GM19455 (cell line): ENCODE results near the gene CP.
"Not testable (repeated sequence)": the region's sequence is repeated elsewhere in the genome, so short reads cannot be mapped to it uniquely, and the experiment has no call there.

Experiments
- ATAC-seq: cut with Tn5 transposase; IDR thresholded peaks from one replicate; pipeline ENCODE4 v1.9.1; 2021; ENCODE audit not compliant: unreplicated experiment

The CP gene

DNA sequence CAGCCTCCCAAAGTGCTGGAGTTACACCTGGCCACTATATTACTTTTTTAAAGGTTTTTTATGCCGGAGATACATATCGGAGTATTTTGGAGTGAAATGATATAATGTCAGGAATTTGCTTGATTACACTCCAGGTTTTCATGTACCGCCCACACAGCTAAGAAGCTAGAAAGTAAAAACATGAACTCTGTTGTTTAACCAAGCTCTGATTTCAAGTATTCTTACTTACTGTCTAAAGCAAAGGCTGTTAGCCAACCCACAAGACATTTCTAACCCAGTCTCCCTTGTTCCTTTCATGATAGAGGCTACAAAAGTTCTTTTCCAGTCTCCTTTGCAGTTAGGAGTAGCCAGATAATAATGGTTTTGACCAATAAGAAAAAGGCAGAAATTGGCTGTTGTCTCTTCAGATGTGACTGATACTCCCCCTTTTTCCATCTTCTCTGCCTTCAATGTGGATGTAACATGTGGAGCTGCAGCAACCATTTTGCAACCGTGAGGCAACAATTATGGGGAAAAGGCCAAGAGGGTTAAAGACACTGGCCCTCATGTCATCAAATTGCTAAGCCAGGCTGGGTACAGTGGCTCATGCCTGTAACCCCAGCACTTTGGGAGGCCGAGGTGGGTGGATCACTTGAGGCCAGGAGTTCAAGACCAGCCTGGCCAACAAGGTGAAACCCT lies 6.1 kb upstream of the CP start:
- ATAC-seq, result no peak

DNA sequence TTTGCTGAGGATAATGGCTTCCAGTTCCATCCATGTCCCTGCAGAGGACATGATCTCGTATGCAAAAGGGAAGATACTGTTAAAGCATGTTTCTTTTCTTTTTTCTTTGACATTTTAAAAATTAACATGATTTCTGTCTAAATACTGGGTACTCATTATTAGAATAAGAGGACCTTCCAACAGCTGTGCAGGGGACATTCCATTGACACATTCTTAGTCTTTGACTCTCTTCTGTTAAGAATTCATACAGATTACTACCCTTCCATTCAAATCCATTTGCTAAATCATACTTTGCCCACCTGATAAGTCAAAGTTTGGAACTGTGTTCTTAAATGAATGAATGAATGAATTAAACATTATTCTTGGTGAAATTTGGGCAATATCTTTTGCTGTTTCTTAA lies 5.1 kb upstream of the CP start:
- ATAC-seq, result no peak

DNA sequence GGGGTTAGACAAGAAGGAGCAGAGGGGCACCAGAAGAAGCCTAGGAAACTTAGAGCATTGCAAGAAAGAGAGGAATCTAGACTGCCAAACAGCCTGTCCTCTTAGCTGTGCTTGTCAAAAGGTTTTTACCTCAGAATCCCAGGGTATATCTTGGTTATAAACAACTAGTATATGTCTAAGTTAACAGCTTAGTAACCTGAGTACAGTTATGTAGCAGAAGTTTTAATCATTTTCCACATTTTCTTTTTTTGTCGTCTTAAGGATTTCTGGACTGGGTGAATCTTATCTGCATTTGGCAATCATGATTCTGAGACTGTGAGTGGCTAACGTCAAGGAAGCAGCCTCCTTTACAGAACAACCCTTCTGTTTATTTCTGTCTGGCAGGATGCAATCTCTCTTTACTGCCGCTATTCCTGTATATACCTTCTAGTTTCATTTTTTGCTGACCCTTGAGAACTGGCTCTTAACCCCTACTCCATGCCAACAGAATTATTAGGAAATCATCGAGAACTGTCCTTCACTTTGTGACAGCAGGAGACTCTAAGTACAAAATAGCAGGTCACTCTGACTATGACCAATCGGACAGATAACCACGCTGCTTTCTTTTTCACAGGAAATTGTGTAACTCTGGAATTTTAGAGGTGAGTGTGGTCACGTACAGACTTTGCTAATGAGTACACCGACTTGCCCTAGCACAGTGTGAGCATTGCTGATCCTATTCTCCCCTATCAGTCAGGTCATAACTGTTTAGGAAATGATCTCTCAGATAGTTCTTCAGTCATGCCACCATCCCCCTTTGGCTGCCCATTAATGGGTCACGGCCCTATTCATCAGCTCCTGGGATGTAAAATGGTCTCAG lies 3.3 kb upstream of the CP start:
- peak; percentile 94 for ATAC-seq

DNA sequence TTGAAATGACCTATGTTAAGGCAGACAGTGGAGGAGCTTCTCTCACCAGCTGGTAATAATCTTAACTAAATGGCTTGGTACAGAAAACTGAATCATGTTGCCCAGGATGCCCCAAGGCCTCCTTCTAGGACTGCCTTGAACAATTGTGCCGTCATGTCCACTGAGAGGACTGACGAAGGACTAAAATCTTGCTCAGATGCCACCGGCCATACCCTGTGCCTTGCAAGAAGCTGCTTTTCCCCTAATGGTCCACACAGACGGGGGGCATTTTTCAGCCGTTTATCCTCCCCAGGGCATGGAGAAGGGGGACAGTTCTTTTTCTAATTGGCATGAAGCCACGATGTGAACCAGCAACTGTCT lies 1.8 kb upstream of the CP start:
- no peak for ATAC-seq

DNA sequence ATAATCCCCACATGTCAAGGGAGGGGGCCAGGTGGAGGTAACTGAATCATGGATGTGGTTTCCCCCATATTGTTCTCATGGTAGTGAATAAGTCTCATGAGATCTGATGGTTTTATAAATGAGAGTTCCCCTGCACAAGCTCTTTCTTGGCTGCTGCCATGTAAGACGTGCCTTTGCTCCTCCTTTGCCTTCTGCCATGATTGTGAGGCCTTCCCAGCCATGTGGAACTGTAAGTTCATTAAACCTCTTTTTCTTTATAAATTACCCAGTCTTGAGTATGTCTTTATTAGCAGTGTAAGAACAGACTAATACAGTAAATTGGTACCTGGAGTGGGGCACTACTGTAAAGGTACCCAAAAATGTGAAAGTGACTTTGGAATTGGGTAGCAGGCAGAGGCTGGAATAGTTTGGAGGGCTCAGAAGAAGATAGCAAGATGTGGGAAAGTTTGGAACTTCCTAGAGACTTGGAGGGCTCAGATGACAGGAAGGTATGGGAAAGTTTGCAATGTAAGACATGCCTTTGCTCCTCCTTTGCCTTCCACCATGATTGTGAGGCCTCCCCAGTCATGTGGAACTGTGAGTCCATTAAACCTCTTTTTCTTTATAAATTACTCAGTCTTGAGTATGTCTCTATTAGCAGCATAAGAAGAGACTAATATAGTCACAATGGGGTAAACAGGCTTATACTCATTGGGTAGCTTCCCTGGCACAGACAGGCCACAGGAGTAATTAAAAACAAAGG lies 2.1 kb downstream of the CP start:
- ATAC-seq, result not testable (repeated sequence)

DNA sequence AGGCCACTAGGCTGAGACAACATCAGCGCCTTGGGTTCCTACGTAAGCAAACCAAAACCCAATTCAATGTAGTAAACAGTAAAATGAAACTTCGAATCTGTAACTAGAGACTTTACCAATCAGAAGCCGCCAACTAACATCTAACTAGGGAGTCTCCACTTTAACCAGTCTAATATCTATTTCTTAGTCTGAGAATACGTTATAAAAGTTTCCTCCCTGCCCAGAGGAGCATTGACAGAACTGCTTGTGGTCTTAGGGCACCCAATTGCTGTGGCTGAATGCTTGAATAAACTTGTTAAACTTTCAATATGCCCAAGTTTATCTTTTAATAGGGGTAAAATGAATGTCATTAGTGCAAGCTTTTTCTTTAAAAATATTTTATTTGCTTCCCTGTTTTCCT lies 4.3 kb downstream of the CP start:
- ATAC-seq, result no peak

DNA sequence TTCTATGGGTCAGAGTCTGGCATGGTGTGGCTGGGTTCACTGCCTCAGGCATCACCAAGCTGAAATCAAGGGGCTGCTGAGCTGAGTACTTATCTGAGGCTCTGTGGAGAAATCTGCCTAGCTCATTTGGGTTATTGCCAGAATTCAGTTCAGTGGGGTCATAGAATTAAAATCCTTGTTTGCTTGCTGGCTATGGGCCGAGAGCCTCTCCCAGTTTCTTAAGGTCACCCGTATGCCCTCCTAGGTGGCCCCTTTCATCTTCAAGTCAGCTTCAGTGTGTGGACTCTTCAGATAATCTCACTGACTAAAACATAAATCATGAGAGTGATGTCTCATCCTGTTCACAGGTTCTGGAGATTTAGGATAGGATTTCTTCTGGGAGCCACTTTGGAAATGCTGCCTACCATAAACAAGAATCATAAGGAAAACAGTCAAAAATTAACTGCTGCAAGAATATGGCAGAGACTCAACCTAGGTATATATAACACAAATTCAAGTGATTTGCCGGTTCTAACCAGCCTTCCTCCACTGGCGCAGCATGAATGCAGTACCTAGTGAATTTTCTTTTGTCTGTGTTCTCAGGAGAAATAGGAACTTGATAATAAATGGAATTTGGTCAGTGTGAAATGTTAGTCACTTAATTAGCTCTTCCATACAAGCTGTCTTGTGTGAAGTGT lies 5.3 kb downstream of the CP start:
- ATAC-seq, result no peak

DNA sequence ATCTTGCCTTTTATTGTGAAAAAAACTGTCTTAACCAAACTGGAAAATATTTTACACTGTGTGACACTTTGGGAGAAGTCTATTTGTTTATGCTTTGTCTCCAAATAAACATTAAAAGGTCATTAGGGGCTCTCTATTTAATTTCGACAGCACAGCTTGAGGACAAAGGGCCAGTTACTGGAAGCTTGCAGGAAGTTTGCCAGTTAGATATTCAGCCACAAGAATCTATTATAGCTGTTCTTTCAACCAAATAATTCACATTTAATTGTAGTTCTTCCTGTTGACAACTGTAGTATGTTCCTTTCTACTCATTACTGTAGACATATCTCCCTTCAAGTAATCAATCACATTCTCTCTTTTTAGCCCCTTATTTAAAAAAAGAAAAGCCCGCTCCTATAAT lies 6.1 kb downstream of the CP start:
- no peak for ATAC-seq

DNA sequence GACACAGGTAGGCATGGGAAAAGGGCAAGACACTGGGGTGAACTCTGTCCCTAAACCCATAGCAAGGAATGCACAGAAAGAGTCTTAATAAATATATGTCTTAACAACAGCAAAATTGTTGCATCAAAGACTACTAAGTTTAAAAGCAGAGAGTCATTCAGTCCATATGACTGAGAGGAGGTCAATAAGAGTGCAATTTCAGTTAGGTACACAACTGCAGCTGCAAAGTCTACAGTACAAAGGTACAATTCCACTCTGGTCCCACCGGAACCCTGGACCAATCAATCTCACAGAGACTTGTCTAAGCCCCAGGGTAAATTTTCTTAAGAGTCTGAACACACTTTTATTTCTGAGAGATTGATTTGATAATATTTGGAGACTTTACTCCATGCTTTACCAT lies 6.9 kb downstream of the CP start:
- no peak for ATAC-seq

DNA sequence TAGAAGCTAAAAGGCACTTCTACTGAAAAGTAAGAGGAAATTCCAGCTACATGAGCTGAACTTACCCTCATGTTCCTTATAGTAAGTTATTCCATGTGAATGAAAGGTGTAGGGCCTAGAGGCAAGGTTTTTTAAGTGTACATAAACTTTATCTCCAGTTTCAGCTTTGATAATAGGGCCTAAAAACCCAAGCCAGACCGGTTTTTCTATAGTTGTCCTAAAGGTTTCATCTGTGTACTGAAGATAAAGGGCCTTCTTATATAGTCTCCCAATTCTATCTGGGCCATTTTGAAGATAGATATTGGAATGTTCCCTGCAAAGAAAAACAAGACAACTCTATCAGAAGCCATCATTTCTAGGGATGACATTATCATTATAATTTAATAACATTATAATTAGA lies 9.2 kb downstream of the CP start:
- no peak for ATAC-seq

DNA sequence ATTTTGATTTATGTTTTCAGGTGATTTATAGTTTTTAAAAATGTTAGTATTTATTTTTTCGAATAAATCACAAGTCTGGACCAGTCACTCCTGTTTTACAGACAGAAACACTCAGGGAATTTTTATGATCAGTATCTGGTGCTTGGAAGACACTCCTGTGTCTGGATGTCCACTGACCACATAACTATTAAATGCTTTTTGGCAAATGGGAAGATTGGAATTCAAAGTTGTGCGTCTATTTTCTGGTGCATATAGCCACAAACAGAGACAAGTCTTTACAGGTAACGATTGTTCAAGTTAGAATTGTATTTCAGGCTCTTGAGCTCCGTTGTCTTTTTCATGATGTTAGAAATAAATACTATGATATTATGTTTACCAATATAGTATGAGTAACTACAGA lies 12.2 kb downstream of the CP start:
- no peak for ATAC-seq

DNA sequence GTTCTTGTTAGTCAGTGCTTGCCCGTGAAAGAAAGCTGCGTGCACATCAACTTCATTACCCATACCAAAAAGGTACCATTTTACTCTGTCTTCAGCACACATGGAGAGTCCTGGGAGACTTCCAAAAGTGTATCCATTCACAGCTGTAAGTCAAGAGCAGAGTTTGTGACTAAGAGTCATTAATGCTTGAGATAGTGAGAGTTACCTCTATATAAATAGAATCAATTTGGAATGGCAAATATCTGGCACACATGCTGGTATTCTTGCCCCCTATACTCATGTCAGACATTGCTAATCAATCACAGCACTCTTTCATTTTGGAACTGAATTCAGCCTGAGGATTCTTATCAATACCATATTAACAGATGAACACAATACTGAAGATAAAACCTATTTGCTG lies 14.2 kb downstream of the CP start:
- ATAC-seq, result no peak

DNA sequence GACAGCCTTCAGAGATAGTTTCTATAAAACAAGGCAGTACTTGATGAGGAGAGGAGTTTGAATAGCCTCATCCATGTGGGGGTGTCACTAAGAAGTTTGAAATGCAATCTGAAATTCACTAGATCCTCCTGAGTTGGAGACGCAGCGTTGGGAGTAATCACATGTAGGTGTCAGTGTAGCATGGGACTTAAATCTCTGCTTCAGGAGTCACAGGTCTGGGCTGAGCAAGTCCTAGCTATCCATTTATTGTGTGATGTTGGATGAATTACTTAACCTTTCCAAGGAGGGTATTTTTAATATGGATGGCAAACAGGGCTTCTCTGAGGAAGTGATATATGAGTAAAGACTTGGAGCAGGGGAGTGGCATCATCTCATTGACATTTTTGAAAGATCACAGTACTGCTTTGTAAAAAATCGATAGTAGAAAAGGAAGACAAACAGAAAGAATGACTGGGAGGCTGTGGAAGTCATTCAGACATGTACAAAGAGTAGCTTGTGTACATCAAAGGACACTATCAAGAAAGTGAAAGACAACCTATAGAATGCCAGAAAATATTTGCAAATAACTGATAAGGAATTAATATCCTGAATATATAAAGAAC lies 17.1 kb downstream of the CP start:
- ATAC-seq, result no peak

DNA sequence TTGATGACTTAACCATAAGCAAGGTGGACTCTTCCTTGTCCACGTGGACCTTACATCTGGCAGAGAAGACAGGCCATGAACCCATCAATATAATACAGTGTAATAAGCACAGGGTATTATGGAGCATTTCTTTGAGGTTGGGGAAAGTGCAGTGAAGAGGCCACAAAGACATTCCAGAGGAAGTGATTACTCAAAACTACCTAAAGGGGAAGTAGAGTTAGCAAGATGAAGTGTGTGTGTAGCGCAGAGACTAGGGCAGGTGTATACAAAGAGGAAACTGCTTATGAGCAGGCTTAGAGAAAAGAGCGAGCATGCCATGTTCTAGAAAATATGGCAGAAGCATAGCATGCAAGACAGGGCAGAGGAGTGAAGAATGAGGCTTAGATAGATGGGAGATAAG lies 17.9 kb downstream of the CP start:
- peak; percentile 90 for ATAC-seq

DNA sequence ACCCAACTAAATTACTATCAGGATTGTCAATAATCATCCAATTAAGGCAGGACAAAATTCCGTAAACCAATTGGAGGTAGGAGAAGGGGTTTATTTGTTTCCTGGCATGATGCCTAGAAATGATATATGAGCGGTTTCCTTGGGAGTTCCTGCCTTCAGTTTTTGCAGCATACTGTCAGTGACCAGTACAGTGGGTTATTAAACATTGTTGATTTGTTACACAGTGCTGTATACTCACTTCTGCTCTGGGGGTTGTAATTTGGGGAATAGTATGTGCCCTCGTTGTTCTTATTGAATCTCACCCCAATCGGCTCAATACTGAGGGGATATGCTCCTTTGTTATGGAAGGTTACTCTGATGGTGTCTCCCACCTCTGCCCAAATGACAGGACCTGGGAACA lies 22.2 kb downstream of the CP start:
- no peak for ATAC-seq

DNA sequence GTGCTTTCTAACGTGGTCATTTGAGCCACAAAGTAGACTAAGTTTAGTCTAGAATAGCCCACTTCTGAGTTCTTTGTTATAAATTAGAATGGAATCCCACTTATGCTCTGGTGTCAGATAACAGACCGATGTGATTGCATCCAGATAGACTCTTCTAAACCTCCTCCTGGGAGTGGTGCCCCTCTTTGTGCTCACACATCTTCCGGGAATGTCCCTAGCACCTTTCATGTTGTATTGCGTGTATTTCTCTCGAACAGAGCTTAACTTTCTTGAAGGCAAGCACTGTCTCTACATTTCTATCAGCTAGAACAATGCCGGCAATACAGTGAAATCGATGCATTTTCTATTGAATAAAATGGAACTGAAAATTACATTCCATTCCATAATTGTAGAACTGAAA lies 23.0 kb downstream of the CP start:
- no peak for ATAC-seq

DNA sequence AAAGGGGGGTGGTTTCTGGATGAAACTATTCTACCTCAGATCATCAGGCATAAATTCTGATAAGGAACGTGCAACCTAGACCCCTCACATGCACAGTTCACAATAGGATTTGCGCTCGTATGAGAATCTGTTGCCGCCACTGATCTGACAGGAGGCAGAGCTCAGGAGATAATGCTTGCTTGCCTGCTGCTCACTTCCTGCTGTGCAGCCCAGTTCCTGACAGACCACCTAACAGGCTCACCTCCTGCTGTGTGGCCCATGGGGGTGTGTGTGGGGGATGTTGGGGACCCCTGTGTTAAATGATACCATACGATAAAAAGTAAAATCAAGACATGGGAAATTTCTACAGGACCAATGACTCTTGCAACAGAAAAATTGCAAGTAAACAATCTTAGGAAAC lies 24.0 kb downstream of the CP start:
- no peak for ATAC-seq

DNA sequence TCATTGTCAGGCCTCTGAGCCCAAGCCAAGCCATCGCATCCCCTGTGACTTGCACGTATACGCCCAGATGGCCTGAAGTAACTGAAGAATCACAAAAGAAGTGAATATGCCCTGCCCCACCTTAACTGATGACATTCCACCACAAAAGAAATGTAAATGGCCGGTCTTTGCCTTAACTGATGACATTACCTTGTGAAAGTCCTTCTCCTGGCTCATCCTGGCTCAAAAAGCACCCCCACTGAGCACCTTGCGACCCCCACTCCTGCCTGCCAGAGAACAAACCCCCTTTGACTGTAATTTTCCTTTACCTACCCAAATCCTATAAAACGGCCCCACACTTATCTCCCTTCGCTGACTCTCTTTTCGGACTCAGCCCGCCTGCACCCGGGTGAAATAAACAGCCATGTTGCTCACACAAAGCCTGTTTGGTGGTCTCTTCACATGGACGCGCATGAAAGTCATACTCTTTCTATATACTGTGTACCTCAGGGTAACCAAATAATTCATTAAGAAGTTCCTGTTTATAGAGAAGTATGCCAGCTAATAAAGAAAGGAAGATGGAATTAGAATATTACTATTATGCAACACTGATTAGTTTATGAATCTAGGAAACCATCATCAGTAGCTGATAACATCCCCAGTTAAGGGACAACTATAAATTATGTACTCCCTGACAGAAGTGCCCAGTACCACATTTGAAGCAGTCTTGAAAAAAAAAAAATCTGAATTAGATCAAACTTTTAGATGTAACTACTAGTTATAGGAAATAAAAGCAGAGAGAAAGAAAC lies 24.6 kb downstream of the CP start:
- ATAC-seq, result not testable (repeated sequence)

DNA sequence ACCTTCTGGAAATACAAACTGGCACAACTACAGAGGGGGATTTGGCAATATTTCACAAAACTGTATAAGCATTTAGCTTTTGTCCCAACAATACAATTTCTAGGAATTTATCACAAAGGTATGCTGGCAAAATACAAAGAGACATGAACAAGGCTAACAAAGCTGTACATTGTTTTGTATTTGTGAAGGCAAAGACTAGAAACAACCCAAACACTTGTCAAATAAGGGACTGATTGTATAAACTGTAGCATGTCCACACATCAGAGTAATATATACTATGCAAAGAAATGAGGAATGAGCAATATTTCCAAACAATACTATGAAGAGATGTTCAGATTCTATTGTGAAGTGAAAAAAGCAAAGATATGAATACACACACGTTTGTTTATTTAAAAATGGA lies 26.4 kb downstream of the CP start:
- ATAC-seq, result no peak

DNA sequence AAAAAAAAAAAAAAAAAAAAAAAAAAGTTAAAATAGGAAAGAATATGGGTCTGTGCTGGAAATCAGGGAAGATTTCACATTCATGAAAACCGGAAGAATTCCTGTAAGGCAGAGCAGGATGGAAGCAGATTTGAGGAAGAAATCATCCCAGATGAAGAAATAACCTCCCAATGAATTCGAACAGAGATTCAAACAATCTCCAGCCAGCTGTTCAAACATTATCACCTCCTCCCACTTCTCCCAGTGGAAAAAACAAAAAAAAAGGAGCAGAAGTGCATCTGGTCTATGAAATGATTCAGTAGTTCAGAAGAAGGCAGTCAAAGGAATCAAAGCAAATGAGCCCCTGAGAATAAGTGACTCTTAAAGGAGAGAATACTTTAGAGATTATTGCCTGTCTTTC lies 33.1 kb downstream of the CP start:
- no peak for ATAC-seq
